GM19438 (cell line): Measurements from ENCODE around the gene ATP6V0A1.
"Not testable (repeated sequence)": the region's sequence is repeated elsewhere in the genome, so short reads cannot be mapped to it uniquely, and the experiment has no call there.

ENCODE experiments used
- ATAC-seq: cut with Tn5 transposase; IDR thresholded peaks from one replicate; pipeline ENCODE4 v1.9.1; 2021; ENCODE audit warnings: low read depth; ENCODE audit not compliant: unreplicated experiment

The ATP6V0A1 gene

DNA sequence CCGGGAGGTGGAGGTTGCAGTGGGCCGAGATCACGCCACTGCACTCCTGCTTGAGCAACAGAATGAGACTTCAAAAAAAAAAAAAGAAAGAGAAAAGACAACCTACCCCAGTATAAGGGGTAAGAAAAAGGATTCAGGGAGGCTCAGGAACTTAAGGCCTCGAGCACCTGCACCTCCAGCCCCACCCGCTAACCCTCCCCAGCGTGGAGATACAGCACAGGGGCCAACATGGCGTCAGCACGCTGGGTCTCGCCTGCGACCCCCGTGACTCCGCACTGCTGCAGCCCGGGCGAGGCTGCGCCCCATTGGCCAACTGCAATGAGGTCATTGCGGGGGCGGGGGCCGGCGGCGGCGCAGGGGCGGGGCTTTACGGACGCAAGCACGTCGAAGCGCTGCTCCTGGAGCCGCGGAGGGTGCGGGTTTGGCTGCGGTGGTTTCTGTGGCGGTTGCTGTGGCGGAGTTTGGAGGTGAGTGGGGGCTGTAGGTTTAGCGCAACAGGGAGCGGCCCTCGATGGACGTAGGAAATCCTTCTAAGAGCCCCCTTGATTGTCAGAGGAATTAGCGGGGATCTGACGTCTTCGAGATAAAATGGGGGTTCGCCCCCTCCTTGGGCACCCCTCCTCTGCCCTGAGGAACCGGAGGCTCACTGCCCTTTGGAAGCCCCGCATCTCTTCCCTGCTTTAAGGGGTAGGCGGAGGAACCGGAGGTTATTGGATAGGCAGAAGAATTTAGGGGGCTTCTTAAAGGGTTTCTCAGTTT is at the start of gene ATP6V0A1:
Gene ATP6V0A1 (plus strand): TSS at position 382 of the 759 bp plus-strand sequence. CDS start 2,017 bp downstream, outside the sequence.
- ATAC-seq, result peak; percentile 71

DNA sequence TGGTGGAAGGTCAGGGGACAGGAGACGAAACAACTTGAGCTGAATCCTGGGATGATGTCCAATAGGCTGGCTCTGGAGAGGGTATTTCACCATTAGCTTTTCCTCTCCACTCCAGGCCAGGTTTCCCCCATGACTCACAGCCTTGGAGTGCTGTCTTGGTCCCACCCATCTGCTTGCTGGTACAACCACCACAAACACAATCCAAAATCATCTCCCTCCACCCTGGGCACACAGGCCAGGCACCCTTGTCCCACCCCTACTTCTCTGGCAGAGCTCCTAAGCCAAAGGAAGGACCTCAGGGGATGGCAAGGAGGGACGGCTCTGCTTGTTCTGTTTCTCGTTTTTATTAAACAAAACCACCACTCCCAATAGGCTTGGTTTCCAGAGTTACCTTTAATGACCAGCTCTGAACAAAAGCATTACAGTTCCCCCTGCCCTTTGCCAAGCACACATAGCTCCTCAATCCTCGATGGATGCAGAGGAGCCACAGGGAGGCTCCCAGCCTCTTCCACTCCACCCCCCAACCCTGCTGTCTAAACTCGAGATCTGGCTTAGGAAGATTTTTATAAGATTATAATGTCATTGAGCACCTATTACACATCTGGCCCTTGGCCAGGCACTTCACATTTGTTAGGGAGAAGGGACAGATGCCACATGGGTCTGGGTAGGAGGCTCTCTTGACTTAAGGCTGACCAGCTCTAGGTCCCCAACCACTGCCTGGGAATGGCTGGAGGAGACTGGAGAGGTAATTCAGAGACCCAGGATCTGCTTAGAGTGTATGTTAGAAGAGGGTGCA is 49.0 kb upstream of the ATP6V0A1 start:
- ATAC-seq, result no peak

DNA sequence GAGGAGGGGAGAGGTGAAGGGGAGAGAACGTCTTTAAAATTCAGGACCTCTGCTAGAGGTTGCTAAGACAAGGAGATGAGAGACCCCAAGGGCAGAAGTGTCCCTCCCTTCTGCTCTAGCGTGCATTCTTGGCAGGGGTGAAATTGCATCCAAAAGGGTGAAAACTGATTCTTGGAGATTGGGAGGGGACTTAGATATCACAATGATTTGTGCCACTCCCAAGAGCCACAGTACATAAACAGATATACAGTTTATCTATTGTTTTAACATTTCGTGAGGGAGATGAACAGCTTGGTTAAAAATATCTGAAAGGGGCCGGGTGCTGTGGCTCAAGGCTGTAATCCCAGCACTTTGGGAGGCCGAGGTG is 48.4 kb upstream of the ATP6V0A1 start:
- ATAC-seq, result no peak

DNA sequence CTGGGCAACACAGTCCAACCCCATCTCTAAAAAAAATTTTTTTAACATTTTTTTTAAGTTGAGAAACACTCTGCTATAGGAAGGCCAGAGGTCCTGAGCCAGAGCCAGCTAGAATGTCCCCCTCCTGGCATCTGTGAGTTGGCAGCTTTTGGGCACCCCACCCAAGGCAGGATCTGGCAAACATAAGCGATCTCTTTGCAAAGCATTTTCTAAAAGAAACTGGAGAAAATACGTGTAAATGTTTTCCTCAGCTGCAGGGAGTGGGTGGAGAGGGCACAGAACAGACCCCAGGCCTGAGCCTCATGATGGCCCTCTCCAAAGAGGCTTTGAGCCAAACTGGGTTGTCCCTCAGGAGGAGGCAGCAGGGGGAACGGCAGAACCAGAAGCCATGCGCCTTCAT is 47.3 kb upstream of the ATP6V0A1 start:
- ATAC-seq, result no peak

DNA sequence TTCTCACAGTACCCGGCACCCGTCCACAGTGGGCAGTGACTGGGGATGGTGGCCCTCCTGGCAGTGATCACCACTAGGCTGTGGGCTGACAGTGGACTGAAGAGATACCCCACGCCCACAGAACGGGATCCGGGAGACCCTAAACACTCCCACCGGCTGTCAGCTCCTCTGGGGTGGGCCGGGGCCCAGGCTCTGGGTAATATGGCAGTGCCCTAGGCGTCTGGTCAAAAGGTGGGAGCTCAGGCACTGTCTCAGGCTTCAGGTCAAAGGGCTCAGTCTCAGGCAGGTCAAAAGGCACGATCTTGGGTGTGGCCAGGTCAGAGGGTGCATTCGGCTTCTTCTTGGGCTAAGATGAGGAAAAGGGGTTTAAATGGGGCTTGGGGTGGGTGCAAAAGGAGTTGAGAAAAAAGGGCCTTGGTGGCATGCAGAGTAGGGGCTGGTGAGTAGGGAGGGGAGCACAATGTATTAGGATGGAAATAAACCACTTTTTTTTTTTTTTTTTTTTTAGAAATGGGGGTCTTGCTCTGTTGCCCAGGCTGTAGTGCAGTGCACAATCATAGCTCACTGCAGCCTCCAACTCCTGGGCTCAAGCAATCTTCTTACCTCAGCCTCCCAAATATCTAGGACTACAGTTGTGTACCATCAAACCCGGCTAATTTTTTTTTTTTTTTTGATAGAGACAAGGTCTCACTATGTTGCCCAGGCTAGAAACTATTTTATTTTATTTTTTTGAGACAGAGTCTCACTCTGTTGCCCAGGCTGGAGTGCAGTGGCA is 46.6 kb upstream of the ATP6V0A1 start:
- no peak for ATAC-seq

DNA sequence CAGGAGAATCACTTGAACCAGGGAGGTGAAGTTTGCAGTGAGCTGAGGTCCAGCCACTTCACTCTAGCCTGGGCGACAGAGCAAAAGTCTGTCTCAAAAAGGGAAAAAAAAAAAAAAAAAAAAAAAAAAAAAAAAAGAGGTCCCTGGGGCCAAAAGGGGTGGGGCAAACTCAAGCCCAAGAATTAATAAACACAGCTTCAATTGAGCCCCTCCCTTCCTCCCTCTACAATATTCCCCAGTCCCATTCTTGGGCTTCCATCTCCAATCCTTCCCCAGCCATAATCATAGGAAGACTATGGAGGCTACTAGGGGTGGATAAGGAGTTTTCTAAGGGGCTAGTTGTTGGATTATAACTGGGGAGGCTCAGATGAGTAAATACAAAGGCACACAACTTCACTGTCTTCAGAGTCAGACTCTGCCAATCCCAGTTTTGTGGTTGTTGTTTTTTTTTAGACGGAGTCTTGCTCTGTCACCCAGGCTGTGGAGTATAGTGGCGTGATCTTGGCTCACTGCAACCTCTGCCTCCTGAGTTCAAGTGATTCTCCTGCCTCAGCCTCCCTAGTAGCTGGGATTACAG is 45.1 kb upstream of the ATP6V0A1 start:
- ATAC-seq, result no peak

DNA sequence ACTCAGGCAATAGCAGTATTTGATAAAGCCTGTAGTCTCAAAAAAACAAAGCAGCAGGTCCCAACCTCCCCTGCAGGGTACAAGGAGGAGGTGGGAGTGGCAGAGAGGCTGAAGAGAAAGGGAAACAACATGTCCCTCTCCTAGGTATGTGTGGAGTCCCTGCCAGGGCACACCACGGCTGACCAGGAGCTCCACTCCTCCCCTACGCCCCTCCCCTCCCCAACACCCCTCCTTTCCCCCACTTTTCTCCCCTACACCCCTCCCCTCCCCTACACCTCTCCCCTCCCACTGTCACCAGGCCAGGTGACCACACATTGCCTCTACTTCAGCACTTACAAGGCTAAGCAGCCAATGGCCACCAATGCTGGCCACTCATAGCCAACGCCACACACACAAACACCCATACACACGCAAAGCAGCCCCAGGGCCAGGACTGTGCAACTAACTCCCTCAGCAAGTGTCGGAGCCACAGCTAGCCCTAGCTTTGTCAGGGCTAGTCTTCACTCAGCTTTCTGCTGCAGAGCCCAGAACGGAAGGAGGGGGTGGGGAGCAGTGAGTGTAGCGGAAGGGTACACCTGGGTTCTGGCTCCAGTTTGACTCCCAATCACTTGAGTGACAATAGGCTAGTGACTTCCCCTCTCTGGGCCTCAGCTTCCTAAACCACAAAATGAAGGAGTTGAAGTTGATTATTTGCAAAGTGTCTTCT is 43.8 kb upstream of the ATP6V0A1 start:
- ATAC-seq, result peak; percentile 66

DNA sequence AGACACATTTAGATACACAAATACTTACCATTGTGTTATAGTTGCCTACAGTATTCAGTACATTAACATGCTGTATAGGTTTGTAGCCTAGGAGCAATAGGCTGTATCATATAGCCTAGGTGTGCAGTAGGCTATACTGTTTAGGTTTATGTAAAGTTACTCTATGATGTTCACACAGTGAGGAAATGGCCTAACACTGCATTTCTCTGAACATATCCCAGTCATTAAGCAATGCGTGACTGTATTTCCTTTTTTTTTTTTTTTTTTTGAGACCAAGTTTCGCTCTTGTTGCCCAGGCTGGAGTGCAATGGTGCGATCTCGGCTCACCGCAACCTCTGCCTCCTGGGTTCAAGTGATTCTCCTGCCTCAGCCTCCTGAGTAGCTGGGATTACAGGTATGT is 40.7 kb upstream of the ATP6V0A1 start:
- ATAC-seq, result not testable (repeated sequence)

DNA sequence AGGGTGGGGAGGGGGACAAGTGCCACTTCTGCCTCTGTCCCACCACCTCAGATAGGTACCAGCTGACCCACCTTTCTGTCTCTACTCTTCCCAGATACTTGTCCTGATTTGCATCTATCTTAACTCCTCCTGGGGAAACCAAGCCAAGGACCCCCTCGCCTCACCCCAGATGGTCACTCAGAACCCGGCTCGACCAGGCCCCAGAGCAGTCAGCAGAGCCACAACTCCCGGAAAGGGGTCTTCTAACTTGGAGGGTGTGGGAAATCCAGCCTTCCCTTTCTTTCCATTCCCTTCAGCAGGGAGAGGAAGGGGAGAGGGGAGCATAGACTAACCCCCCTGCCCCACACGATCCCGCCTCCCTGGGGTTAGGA is 37.6 kb upstream of the ATP6V0A1 start:
- ATAC-seq, result no peak

DNA sequence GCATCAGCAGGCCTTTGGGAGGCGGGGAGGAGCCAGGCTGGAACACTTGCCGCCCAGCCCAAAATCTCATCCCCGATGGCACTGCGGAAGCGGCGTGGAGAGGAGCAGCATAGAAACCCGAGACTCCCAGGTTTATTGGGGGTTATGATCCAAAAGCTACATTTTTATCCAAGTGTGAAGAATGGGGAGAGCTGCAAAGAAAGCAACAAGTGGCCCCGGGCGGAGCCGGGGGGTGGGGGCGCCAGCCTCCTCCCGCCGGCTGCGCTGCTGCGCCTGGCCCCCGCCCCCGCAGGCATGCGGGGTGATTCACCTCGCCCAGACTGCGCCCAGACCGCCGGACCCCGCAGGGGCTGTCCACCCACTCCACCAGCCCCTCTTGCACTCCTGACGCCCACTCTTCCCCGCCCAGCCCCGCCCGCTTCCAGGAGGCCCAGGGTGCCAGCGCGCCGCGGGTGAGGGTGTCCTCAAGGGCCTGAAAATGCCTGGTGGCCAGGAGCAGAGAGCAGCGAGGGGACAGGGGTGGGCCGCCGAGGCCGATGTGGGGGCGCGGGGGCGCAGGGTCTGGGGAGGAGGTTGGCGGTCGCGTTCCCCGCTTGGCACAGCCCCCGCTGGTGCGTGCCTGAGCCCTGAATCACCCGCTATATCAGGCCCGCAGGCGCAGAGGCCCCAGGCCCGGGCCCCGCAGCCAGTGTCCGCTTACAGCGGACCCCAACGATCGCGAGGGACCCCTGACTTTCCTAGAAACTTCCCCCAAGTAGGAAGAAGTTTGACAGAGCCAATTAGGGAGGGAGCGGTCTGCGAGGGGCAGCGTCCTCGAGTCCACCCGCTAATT is 37.0 kb upstream of the ATP6V0A1 start:
- ATAC-seq, result no peak

DNA sequence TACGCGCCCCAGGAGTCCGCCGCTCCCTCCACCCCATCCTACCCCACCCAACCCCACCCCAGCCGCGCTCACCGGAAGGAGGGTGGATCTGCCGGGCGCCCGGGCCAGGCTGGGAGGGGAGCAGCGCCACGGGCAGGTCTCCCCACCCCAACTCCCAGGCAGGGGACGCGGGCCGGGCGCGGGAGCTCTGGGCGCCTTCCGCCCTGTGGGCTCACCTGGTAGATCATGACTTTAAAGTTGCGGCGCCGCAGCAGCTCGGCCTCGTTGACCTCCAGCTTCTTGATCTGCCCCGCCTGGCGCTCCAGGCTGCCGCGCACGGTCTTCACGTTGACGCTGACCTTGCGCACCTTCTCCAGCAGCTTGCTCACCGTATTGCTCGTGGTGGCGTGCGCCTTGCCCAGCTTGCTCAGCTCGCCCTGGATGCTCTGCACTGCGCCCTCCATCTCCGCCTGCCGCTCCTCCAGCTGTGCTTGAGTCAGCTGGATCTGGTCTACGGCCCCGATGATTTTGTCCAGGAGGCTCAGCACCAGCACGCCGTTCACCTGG is 36.2 kb upstream of the ATP6V0A1 start:
- no peak for ATAC-seq

DNA sequence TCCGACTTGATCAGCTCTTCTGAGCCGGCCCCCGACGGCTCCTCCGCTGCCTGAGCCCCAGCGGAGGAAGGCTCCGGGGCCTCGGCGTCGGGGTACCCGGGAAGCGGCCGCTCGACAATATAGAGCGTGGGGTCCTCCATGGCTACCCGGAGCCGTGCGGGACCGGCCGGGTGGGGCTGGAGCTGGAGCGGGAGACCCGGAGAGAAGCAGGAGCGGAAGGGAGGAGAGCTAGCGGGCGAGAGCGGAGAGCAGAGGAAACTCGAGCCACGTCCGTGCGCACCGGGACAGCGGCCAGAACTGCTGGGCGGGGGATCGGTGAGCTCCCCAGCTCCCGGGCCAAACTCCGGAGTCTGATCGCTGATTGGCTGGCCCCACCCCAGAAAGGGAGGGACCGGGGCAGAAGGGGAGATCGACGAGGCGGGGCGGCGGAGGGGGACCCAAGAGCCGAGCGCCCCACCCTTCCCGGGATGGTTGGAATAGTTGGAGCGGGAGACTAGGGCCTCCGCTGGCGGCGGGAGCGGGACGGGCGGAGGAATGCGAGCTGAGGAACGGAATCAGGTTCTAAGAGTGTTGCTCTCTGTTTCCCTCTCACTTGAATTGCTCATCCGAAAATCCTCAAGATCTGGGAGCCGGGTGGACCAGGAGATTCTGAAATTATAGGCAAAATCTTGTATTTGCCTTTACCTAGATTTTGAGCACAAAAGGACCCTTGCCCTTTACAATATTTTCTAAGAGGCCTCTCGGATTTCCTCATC is 35.5 kb upstream of the ATP6V0A1 start, which contains the start of gene CAVIN1:
Gene CAVIN1 (minus strand): TSS at position 299 of the 755 bp plus-strand sequence. CDS start 159 bp downstream, at position 140.
- ATAC-seq, result no peak

DNA sequence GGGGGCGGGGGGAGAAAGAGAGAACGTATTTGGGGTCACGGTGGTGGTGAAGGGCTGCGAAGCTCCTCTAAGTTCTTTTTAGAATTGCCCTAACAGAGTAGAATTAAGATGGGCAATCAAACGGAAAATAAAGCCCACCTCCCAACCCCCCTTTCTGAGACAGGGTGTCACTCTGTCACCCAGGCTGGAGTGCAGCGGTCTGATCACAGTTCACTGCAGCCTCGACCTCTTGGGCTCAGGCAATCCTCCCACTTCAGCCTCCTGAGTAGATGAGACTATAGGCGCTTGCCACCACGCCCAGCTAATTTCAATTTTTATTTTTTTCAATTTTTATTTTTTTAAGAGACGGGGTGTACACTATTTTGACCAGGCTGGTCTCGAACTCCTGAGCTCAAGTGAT is 34.9 kb upstream of the ATP6V0A1 start:
- no peak for ATAC-seq

DNA sequence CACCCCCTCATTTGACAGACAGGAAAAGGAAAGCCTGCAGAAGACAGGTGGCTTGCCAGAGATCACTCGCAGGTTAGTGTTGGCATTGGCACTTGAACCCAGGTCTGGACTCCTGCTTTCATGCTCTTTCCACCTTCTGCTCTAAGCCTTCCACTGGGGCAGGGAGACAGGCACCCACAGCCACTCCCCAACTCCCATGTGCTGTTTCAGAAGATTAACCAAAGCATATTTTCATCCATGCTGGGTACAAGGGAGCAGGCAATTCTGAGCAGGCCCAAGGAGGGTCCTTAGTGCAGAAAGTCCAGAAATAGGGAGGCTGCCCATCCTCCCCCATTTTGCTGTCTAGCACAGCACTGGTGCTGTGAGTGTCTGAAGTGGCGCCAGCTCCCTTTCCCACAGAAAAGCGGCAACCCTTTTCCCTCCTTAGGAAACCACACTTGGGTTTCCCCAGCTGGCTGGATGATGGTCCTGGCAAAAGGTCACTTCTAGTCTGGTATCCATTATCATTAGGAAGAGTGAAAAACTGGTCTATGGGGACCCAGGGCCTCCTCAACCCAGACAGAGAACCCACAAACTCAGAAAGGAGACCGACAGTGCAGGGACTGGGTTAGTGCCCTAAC is 33.6 kb upstream of the ATP6V0A1 start:
- ATAC-seq, result no peak

DNA sequence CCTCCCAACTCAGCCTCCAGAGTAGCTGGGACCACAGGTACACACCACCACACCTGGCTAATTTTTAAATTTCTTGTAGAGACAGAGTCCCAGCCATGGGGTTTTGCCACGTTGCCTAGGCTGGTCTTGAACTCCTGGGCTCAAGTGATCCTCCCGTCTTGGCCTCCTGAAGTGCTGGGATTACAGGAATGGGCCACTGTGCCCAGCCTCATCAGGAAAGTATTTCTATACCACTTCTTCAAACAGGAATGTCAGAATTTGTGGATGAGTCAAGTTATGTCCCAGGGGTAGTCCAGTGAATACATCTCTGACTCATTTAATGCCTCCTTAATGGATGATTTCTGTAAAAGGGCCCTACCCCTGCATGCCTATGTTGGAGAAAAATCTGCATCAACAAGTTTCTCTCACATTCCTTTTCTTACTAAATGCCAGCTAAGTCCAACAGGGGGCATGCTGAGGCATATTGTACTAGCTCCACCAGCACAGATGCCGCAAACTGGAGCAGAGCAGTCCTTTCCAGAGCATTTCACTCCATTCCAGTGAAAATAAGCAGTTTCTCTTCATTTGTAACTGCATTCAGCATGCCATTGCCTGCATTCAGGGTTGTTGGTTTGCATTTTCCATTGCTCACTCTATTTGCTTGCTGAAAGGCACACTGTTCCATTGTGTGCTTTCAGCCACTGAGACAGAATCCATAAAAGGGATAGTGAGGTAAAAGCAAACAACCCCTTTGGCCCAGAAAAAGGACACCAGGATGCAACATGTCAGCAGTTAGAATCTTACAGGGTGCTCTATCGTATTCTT is 30.3 kb upstream of the ATP6V0A1 start:
- ATAC-seq, result no peak

DNA sequence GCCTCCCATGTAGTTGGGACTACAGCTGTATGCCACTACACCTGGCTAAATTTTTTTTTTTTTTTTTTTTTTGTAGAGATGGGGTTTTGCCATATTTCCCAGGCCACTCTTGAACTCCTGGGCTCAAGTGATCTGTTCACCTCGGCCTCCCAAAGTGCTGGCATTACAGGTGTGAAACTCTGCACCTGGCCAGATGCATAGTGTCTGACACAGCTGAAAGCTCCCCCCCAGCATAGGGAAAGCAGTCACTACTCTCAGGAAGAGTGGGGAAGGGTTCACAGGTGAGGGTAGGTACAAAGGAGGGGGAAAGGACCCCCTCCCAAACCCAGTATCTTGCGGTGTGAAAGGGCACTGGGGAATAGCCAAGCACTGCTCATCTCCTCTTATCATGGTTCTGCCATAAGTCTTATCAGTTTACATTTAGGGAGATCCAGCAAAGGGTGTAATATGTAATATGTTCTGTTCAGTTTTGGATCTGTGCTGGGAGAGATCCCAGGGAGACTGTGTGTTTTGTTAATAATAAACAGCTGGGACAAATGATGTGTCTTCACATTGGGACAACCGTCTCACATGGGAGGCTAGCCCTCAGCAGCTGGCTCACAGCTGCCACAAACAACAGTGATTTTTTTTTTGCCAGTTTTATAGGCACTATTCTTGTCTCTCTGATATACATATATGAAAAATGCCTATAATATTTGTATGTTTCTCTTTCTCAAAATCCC is 28.8 kb upstream of the ATP6V0A1 start:
- ATAC-seq, result no peak
